HepG2 (cell line): Measurements from ENCODE around the gene NUDT22. TPM values are rescaled to one million over a fixed set of nuclear protein-coding genes. Genes with fewer than 3 reads are reported as not detected.

Experiments used
- ATAC-seq: fragments of 200-7000 bp; cut with Tn5 transposase; 3 replicates; pipeline ENCODE4 v1.9.1; 2020; ENCODE audit warnings: mild to moderate bottlenecking, moderate library complexity
- BruUV-seq: library from RNA; stranded (reverse); fragments of 400-500 nt; replicated peaks from 2 replicates; lab custom pipeline; 2021; lab: Mats Ljungman, UMichigan
- CTCF ChIA-PET: fragments of 300-600 bp; formaldehyde crosslinking; extraction: SDS; loops from one replicate; lab custom pipeline; 2021; ENCODE audit warnings: low total read pairs, inconsistent platforms, low intra/inter-chr PET ratio; lab: Yijun Ruan, JAX
- POLR2A ChIA-PET: fragments of 350-600 bp; sonication (Branson Sonifier 250); formaldehyde crosslinking; loops from one replicate; lab custom pipeline; 2020; ENCODE audit warnings: antibody characterized with exemption, inconsistent platforms; lab: Yijun Ruan, JAX
- DNase-seq: peaks from one replicate; pipeline ENCODE4 v3.0.0-alpha.2; 2015; ENCODE audit warnings: low spot score
- FAIRE-seq: peaks from 3 replicates; lab custom pipeline; 2011; peaks lifted over from hg19 to GRCh38; lab: Jason Lieb, UNC
- H2AFZ ChIP-seq: one replicate; pipeline ENCODE4 v1.6.1; 2011; ENCODE audit warnings: low read length, inconsistent platforms
- H3K27ac ChIP-seq: fragments of 300-600 bp; 3 replicates; pipeline ENCODE4 v1.8.0; 2011; ENCODE audit warnings: mixed run types, mild to moderate bottlenecking, mixed read lengths, low read length, inconsistent platforms; ENCODE audit not compliant: insufficient read depth; ENCODE audit errors: extremely low read length
- H3K27me3 ChIP-seq, 2 experiments: fragments of 200-600 bp in 1 of 2; 2 replicates in 1 of 2; 3 replicates in 1 of 2; pipeline versions ENCODE4 v1.6.0 to v1.8.0; 2011; ENCODE audit warnings: low read length in 2 of 2, mild to moderate bottlenecking in 2 of 2, moderate library complexity in 2 of 2, inconsistent platforms in 1 of 2; ENCODE audit not compliant: insufficient read depth in 2 of 2, control insufficient read depth in 1 of 2
- H3K36me3 ChIP-seq, 2 experiments: fragments of 200-600 bp in 1 of 2; replicated peaks in 1 of 2; 2 replicates in 1 of 2; 3 replicates in 1 of 2; pipeline versions ENCODE4 v1.5.1 to v1.8.0; 2011; ENCODE audit warnings: low read length in 2 of 2, inconsistent platforms in 1 of 2; ENCODE audit not compliant: insufficient read depth in 2 of 2, control insufficient read depth in 1 of 2
- H3K4me1 ChIP-seq: 2 replicates; pipeline ENCODE4 v1.5.1; 2012; ENCODE audit warnings: low read length, inconsistent platforms; ENCODE audit not compliant: insufficient read depth
- H3K4me2 ChIP-seq: 2 replicates; pipeline ENCODE4 v1.6.0; 2011; ENCODE audit warnings: low read depth, low read length, inconsistent platforms
- H3K4me3 ChIP-seq, 3 experiments: fragments of 200-600 bp in 1 of 3; sonication (generic), shearing (Covaris generic) in 1 of 3; replicated peaks in 1 of 3; 2 replicates each; pipeline ENCODE4 v1.5.1; 2011 to 2016; ENCODE audit warnings: low read length in 3 of 3, inconsistent platforms in 2 of 3, low read depth in 2 of 3, mild to moderate bottlenecking in 2 of 3, control low read depth in 1 of 3, mixed read lengths in 1 of 3; ENCODE audit not compliant: insufficient read depth in 1 of 3
- H3K79me2 ChIP-seq: one replicate; pipeline ENCODE4 v1.6.1; 2011; ENCODE audit warnings: low read length, inconsistent platforms; ENCODE audit not compliant: insufficient read depth
- H3K9ac ChIP-seq: 2 replicates; pipeline ENCODE4 v1.6.0; 2011; ENCODE audit warnings: mild to moderate bottlenecking, low read depth, low read length, inconsistent platforms; ENCODE audit not compliant: insufficient read depth
- H3K9me3 ChIP-seq: 2 replicates; pipeline ENCODE4 v1.5.1; 2012; ENCODE audit warnings: mild to moderate bottlenecking, low read length
- H4K20me1 ChIP-seq: 2 replicates; pipeline ENCODE4 v1.6.0; 2011; ENCODE audit warnings: inconsistent platforms, mild to moderate bottlenecking, low read length, moderate library complexity; ENCODE audit not compliant: insufficient read depth
- AGO1 ChIP-seq: fragments of 200-400 bp; formaldehyde crosslinking; IDR thresholded peaks from 2 replicates; pipeline ENCODE4 v1.6.1; 2017; ENCODE audit warnings: mild to moderate bottlenecking, low read depth, low read length, moderate library complexity; ENCODE audit not compliant: poor library complexity, severe bottlenecking
- ARID2 ChIP-seq: sonication (generic); formaldehyde crosslinking; IDR thresholded peaks from 2 replicates; pipeline ENCODE4 v1.8.1; 2022; ENCODE audit warnings: mild to moderate bottlenecking, missing genetic modification reagents, borderline replicate concordance
- CBX1 ChIP-seq: IDR thresholded peaks from one replicate; pipeline ENCODE4 v1.6.1; 2016; ENCODE audit warnings: antibody characterized with exemption, low read depth
- ELF3 ChIP-seq: IDR thresholded peaks from 2 replicates; pipeline ENCODE4 v1.6.1; 2016; ENCODE audit warnings: missing genetic modification reagents, missing compliant biosample characterization
- HNF4A ChIP-seq: sonication (generic); formaldehyde crosslinking; IDR thresholded peaks from 2 replicates; pipeline ENCODE4 v1.4.0; 2020; ENCODE audit warnings: missing genetic modification reagents
- ISL2 ChIP-seq: sonication (generic); formaldehyde crosslinking; IDR thresholded peaks from 2 replicates; pipeline ENCODE4 v1.5.0; 2020; ENCODE audit warnings: missing genetic modification reagents
- MIXL1 ChIP-seq: IDR thresholded peaks from 2 replicates; pipeline ENCODE4 v1.6.1; 2016
- NFKB2 ChIP-seq: sonication (generic); formaldehyde crosslinking; IDR thresholded peaks from 2 replicates; pipeline ENCODE4 v1.4.0; 2020; ENCODE audit warnings: missing genetic modification reagents, borderline replicate concordance
- POLR2G ChIP-seq: fragments of 200-400 bp; formaldehyde crosslinking; IDR thresholded peaks from 2 replicates; pipeline ENCODE4 v1.6.1; 2018; ENCODE audit warnings: mild to moderate bottlenecking, low read depth, low read length, moderate library complexity
- SIN3B ChIP-seq: fragments of 150-350 bp; IDR thresholded peaks from 2 replicates; pipeline ENCODE4 v1.6.1; 2014; ENCODE audit warnings: low read length
- SKI ChIP-seq: fragments of 450-650 bp; IDR thresholded peaks from one replicate; pipeline ENCODE4 v1.6.1; 2018; ENCODE audit warnings: mild to moderate bottlenecking; ENCODE audit not compliant: partially characterized antibody
- ZNF331 ChIP-seq: sonication (generic); formaldehyde crosslinking; IDR thresholded peaks from 2 replicates; pipeline ENCODE4 v1.4.0; 2020; ENCODE audit warnings: missing genetic modification reagents
- ZNF543 ChIP-seq: sonication (generic); formaldehyde crosslinking; IDR thresholded peaks from 2 replicates; pipeline ENCODE4 v1.4.0; 2020; ENCODE audit warnings: mild to moderate bottlenecking, missing genetic modification reagents
- ZNF552 ChIP-seq: sonication (generic); formaldehyde crosslinking; IDR thresholded peaks from 2 replicates; pipeline ENCODE4 v1.9.0; 2022; ENCODE audit warnings: missing genetic modification reagents, mild to moderate bottlenecking, borderline replicate concordance
- ZNF629 ChIP-seq: sonication (generic); formaldehyde crosslinking; conservative IDR thresholded peaks from 2 replicates; pipeline ENCODE4 v1.5.0; 2020; ENCODE audit warnings: missing genetic modification reagents
- ZNF674 ChIP-seq: sonication (generic); formaldehyde crosslinking; IDR thresholded peaks from 2 replicates; pipeline ENCODE4 v1.5.0; 2020; ENCODE audit warnings: low read depth, mild to moderate bottlenecking, missing genetic modification reagents
- ZNF709 ChIP-seq: sonication (generic); formaldehyde crosslinking; IDR thresholded peaks from 2 replicates; pipeline ENCODE4 v1.5.0; 2020; ENCODE audit warnings: mild to moderate bottlenecking, missing genetic modification reagents
- ZNF749 ChIP-seq: sonication (generic); formaldehyde crosslinking; IDR thresholded peaks from 2 replicates; pipeline ENCODE4 v1.8.0; 2022; ENCODE audit warnings: mild to moderate bottlenecking, missing genetic modification reagents, moderate library complexity, borderline replicate concordance
- WGBS: methylation state at CpG from one replicate; pipeline ENCODE4 v1.1.6; 2017; ENCODE audit warnings: low lambda C conversion rate; 5-methylcytosine and 5-hydroxymethylcytosine counted together
- in situ Hi-C: cut with HindIII; loops from 2 replicates; pipeline ENCODE4 v1.10.0; 2017; ENCODE audit warnings: low pct_unique_long_range_greater_than_20kb; ENCODE audit not compliant: extremely low pct_ligation_motif_present
- intact Hi-C: fragments of 100-400 bp; cut with micrococcal nuclease; formaldehyde crosslinking; loops from one replicate; pipeline ENCODE4 v1.10.0; 2022; ENCODE audit not compliant: unreplicated experiment
- polyA plus RNA-seq, 8 experiments: library from polyadenylated mRNA; depleted of rRNA in 3 of 8; stranded (reverse) in 7 of 8; unstranded in 1 of 8; fragments of >200 nt; fragmentation: Illumina TruSeq in 4 of 8; extraction: Trizol in 4 of 8; gene quantifications; 2 replicates each; pipeline versions ENCODE4 v1.2.1 to v1.2.3, GENCODE V29; 2011 to 2016; ENCODE audit warnings: low read depth in 4 of 8, missing spikeins in 1 of 8, mixed read lengths in 1 of 8; ENCODE audit not compliant: insufficient read depth in 1 of 8
- total RNA-seq, 5 experiments: library from RNA; depleted of rRNA; stranded (reverse); fragments of >200 nt; fragmentation: Illumina TruSeq; extraction: Trizol; gene quantifications; 2 replicates each; pipeline ENCODE4 v1.2.3, GENCODE V29; 2016; ENCODE audit warnings: low read depth in 1 of 5
- TF ChIP-seq, protein P1 (sequence below): sonication (generic); formaldehyde crosslinking; IDR thresholded peaks from 2 replicates; pipeline ENCODE4; 2020; ENCODE audit warnings: missing genetic modification reagents, mild to moderate bottlenecking, borderline replicate concordance

The NUDT22 gene
- total and polyA plus RNA-seq, 2 of the 13 experiments (the other 11 are each of a cell fraction or from before 2014, with no cell fraction given), result 33.5 to 39.8 TPM

DNA sequence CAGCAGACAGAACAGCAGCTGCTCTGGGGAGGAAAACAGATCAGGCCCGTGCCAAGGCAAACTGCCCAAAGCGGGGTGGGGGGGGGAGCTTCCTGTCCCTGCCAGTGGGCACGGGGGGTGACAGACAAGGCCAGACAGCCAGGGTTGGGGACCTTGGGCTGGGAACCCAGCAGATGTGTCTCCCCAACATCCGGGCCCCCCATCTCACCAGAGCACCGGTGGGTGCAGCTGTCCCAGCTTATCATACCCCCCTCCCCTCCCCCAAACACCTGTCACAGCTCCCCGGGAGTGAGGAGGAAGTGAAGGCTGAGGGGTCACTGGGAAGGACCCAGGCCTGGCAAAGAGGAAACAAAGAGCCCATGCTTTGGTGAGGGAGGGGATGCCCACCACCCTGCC lies 19.3 kb downstream of the NUDT22 start (continued):
- TF ChIP-seq ARID2 (CRISPR knock-in tag) (no peak), ZNF749 (CRISPR knock-in tag) (no peak), ZNF709 (CRISPR knock-in tag) (no peak), AGO1 (peak; percentile 20)

DNA sequence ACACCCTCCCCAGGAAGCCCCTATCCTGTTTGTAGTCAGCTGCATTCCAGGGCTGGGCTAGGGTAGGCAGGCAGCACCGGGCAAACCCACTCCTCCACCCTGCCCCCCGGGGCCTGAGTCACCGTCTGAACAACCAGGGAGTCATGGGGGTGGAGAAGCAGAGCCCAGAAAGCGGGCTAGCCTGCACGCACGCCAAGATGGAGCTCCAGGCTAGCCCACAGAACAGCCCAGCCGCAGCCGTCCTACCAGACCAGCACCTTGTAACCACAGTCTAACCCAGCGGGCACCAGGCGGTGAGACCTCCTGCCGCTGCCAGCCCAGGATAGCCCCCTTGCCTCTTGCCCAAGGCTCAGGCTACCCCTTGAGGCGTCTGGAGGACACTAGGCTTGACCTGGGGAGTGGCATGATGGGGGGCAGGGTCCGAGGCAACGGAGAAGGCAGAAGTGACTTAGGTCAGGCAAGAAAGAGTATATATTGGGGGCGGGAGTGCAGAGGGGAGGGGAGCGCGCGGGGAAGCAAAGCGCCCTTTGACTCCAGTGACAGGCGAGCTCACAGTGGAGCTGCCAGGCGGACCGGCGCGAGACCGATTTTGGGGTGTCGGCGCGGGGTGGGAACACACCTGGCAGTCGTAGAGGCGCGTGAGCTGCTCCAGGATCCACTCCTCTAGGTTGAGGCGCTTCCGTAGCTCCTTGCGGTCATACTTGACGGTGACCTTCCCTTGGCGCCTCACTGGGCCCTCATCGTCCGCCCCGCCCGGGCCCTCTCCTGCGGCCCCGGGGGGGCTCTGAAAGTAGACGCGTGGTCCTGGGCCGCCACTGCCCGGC lies 19.9 kb downstream of the NUDT22 start:
- BruUV-seq, result TSS peak; percentile 52
- Histone ChIP-seq H3K27ac (peak overlapping the region; percentile 68), H3K4me1 (peaks cover 64% of the 10 kb centered on the region), H3K36me3 (peaks cover 0 to 11% of the 10 kb centered on the region in 2 experiments; a peak in 2 of 5 replicates), H3K27me3 (no peaks in the 10 kb centered on the region), H3K9me3 (no peaks in the 10 kb centered on the region), H3K9ac (peak overlapping the region; percentile 79), H3K79me2 (peaks cover 26% of the 10 kb centered on the region), H3K4me2 (peak overlapping the region; percentile 82), H4K20me1 (no peaks in the 10 kb centered on the region), H3K4me3 (peak overlapping the region; percentile 76 to 95 (median 79)), H2AFZ (no peak overlapping the region)
- DNase-seq (peak; percentile 58), FAIRE-seq (no peak), ATAC-seq (no peak)
- 2% methylated on average over 7 of the region's 46 CpGs for WGBS
- in situ Hi-C loops, result no loop called here
- intact Hi-C loops, result loop anchor here (5.0 kb wide), 1 partner anchor 56 kb away; the partner anchor contains the start of gene CATSPERZ
- ChIA-PET CTCF (no interaction called here), POLR2A (interaction anchor here (0.5 to 8.3 kb wide), 8 partner anchors 9 to 71 kb away, joined by 3 to 113 read pairs (median 7); partner anchors contain the start of genes NUDT22, PRDX5, STIP1 and TRMT112)
- TF ChIP-seq ZNF543 (CRISPR knock-in tag) (0 out of 2 replicates have a peak, but pooled peaks have one; percentile 44), ZNF629 (CRISPR knock-in tag) (no peak), POLR2G (peak; percentile 44; the same call in 1 of the 2 replicates), NFKB2 (no peak; the same call in 1 of the 2 replicates), CBX1 (no peak), ISL2 (CRISPR knock-in tag) (0 out of 2 replicates have a peak, but pooled peaks have one; percentile 23), ZNF674 (CRISPR knock-in tag) (no peak), ZNF552 (CRISPR knock-in tag) (no peak), SIN3B (no peak), ZNF331 (CRISPR knock-in tag) (no peak), ELF3 (no peak), SKI (no peak), MIXL1 (CRISPR knock-in tag) (no peak), HNF4A (CRISPR knock-in tag) (0 out of 2 replicates have a peak, but pooled peaks have one; percentile 4)
- TF ChIP-seq, protein P1, sequence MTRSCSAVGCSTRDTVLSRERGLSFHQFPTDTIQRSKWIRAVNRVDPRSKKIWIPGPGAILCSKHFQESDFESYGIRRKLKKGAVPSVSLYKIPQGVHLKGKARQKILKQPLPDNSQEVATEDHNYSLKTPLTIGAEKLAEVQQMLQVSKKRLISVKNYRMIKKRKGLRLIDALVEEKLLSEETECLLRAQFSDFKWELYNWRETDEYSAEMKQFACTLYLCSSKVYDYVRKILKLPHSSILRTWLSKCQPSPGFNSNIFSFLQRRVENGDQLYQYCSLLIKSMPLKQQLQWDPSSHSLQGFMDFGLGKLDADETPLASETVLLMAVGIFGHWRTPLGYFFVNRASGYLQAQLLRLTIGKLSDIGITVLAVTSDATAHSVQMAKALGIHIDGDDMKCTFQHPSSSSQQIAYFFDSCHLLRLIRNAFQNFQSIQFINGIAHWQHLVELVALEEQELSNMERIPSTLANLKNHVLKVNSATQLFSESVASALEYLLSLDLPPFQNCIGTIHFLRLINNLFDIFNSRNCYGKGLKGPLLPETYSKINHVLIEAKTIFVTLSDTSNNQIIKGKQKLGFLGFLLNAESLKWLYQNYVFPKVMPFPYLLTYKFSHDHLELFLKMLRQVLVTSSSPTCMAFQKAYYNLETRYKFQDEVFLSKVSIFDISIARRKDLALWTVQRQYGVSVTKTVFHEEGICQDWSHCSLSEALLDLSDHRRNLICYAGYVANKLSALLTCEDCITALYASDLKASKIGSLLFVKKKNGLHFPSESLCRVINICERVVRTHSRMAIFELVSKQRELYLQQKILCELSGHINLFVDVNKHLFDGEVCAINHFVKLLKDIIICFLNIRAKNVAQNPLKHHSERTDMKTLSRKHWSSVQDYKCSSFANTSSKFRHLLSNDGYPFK, result 0 out of 2 replicates have a peak, but pooled peaks have one; percentile 60
